Testis (tissue), 2 donors: ENCODE data around the gene SYNE2.

Experiments
- POLR2A ChIP-seq: fragments of 450-650 bp; IDR thresholded peaks from one replicate; pipeline ENCODE4 v1.6.1; 2017; ENCODE audit warnings: antibody characterized with exemption, mild to moderate bottlenecking, moderate library complexity
- TF ChIP-seq, protein P1 (sequence below), 3 experiments: fragments of 450-650 bp in 2 of 3; fragments of 200-600 bp in 1 of 3; sonication (generic) in 1 of 3; IDR thresholded peaks; one replicate each; pipeline ENCODE4 v1.5.1; 2016 to 2019; ENCODE audit warnings: antibody characterized with exemption in 3 of 3, mild to moderate bottlenecking in 2 of 3, moderate library complexity in 1 of 3

DNA sequence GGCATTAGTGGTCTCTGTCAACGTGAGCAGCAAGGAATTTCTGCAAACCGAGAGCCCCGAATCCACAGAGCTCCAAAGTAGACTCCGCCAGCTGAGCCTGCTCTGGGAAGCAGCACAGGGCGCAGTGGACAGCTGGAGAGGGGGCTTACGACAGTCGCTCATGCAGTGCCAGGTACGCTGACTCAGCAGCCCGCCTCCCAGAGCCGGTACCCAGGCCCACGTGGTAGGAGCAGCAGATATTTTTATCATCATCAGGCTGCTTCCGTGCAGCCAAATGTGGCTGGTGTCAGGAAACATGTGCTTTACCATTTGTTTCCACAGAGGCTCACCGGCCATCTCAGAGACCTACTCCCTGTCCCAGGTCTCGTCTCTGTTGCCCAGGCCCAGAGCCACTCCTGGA is 367.7 kb downstream of the SYNE2 start:
- TF ChIP-seq, protein P1, sequence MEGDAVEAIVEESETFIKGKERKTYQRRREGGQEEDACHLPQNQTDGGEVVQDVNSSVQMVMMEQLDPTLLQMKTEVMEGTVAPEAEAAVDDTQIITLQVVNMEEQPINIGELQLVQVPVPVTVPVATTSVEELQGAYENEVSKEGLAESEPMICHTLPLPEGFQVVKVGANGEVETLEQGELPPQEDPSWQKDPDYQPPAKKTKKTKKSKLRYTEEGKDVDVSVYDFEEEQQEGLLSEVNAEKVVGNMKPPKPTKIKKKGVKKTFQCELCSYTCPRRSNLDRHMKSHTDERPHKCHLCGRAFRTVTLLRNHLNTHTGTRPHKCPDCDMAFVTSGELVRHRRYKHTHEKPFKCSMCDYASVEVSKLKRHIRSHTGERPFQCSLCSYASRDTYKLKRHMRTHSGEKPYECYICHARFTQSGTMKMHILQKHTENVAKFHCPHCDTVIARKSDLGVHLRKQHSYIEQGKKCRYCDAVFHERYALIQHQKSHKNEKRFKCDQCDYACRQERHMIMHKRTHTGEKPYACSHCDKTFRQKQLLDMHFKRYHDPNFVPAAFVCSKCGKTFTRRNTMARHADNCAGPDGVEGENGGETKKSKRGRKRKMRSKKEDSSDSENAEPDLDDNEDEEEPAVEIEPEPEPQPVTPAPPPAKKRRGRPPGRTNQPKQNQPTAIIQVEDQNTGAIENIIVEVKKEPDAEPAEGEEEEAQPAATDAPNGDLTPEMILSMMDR (IDR thresholded peaks at IDR 0.05): no peak
- no peak for TF ChIP-seq POLR2A
